ENCODE measurements around the gene DMAP1. TPM values are rescaled to one million over a fixed set of nuclear protein-coding genes. Genes with fewer than 3 reads are reported as not detected.

Gene DMAP1
- total and polyA plus RNA-seq, 2 experiments from 2014 or later, result 32.6 to 40.0 TPM

DNA sequence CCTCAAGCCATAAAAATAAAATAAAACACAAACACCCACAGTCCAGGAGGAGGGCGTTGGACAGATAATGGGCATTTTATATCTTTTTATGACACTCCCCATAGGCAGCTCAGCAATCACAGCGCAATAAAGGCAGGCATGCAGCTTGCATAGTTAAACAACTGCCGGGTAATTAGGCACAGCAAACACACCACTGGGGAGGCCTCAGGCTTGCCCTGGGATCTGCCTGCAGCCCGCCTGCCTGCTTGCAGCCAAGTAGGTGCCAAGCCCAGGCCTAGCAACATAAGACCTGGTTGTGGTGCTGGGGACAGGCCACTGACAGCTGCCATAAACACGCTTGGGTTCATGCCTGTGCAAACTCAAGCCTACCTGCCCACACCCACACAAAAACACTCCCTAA, 54.2 kb downstream of the DMAP1 start:
- Histone ChIP-seq H2AFZ (no peak overlapping the region), H3K27me3 (ENCODE audit: insufficient read depth) (no peaks in the 10 kb centered on the region), H3F3A (replicated peaks; ENCODE audit: low read depth) (no peaks in the 10 kb centered on the region), H3K9me2 (ENCODE audit: insufficient read depth) (no peaks in the 10 kb centered on the region), H3K4me2 (no peak overlapping the region), H4K20me1 (replicated peaks; ENCODE audit: insufficient read depth) (peaks cover 9% of the 10 kb centered on the region), H3K27ac (ENCODE audit: low read depth) (no peak overlapping the region), H3K4me1 (ENCODE audit: insufficient read depth) (peaks cover 6% of the 10 kb centered on the region), H3K4me3 (no peak overlapping the region), H3K36me3 (ENCODE audit: insufficient read depth) (no peaks in the 10 kb centered on the region), H3K79me2 (replicated peaks; ENCODE audit: insufficient read depth) (peaks cover 3% of the 10 kb centered on the region; the same call in 1 of the 2 replicates)
- Mint-ChIP-seq H3K27me3 (ENCODE audit: insufficient read depth, low read depth, poor library complexity) (peaks cover 16% of the 10 kb centered on the region), H3K27ac (no peak overlapping the region), H3K9me3 (no peaks in the 10 kb centered on the region), H3K4me3 (no peak overlapping the region), H3K36me3 (ENCODE audit: low read depth) (no peaks in the 10 kb centered on the region; the same call in 2 of the 3 replicates), H3K4me1 (peaks cover 26% of the 10 kb centered on the region)
- TF ChIP-seq, protein P1, sequence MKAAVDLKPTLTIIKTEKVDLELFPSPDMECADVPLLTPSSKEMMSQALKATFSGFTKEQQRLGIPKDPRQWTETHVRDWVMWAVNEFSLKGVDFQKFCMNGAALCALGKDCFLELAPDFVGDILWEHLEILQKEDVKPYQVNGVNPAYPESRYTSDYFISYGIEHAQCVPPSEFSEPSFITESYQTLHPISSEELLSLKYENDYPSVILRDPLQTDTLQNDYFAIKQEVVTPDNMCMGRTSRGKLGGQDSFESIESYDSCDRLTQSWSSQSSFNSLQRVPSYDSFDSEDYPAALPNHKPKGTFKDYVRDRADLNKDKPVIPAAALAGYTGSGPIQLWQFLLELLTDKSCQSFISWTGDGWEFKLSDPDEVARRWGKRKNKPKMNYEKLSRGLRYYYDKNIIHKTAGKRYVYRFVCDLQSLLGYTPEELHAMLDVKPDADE (IDR thresholded peaks at IDR 0.05), result no peak
- TF ChIP-seq STAT1 (IDR thresholded peaks at IDR 0.05; ENCODE audit: unreplicated experiment) (no peak), EZH2 (IDR thresholded peaks at IDR 0.05; ENCODE audit: low read depth, unreplicated experiment) (no peak), ZNF331 (CRISPR knock-in tag; IDR thresholded peaks at IDR 0.05; ENCODE audit: low read depth) (no peak), NANOG (IDR thresholded peaks at IDR 0.05; ENCODE audit: borderline replicate concordance) (no peak), JUNB (IDR thresholded peaks at IDR 0.05; ENCODE audit: unreplicated experiment) (no peak), CREB1 (CRISPR knock-in tag; IDR thresholded peaks at IDR 0.05; ENCODE audit: low read depth) (no peak)
- TF ChIP-seq, protein P2, sequence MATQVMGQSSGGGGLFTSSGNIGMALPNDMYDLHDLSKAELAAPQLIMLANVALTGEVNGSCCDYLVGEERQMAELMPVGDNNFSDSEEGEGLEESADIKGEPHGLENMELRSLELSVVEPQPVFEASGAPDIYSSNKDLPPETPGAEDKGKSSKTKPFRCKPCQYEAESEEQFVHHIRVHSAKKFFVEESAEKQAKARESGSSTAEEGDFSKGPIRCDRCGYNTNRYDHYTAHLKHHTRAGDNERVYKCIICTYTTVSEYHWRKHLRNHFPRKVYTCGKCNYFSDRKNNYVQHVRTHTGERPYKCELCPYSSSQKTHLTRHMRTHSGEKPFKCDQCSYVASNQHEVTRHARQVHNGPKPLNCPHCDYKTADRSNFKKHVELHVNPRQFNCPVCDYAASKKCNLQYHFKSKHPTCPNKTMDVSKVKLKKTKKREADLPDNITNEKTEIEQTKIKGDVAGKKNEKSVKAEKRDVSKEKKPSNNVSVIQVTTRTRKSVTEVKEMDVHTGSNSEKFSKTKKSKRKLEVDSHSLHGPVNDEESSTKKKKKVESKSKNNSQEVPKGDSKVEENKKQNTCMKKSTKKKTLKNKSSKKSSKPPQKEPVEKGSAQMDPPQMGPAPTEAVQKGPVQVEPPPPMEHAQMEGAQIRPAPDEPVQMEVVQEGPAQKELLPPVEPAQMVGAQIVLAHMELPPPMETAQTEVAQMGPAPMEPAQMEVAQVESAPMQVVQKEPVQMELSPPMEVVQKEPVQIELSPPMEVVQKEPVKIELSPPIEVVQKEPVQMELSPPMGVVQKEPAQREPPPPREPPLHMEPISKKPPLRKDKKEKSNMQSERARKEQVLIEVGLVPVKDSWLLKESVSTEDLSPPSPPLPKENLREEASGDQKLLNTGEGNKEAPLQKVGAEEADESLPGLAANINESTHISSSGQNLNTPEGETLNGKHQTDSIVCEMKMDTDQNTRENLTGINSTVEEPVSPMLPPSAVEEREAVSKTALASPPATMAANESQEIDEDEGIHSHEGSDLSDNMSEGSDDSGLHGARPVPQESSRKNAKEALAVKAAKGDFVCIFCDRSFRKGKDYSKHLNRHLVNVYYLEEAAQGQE (IDR thresholded peaks at IDR 0.05; ENCODE audit: unreplicated experiment), result no peak
- peak; percentile 27; the same call in 2 of the 3 replicates for ATAC-seq
- no peak for DNase-seq (ENCODE audit: low spot score)

DNA sequence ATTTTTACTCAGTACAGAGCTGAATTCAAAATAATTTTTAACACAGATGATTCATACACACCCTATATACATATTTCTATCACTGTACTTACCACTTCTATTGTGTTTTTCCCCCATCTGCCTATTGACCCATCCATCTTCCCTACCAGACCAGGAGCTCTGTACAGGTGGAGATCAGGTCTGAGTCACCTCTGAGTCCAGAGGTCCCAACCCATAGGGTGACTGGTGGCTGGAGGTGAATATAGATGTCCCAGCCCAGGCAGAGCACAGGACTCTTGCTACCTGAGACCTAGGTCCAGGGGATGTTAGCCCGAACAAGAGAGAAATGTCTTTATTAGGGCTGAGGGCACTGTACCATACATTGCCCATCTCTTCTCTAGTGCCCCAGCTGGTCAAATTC, 54.8 kb downstream of the DMAP1 start:
- H3K36me3 Mint-ChIP-seq (ENCODE audit: low read depth), result no peaks in the 10 kb centered on the region; the same call in 2 of the 3 replicates
- Histone ChIP-seq H3K36me3 (ENCODE audit: insufficient read depth) (no peaks in the 10 kb centered on the region), H4K20me1 (replicated peaks; ENCODE audit: insufficient read depth) (peaks cover 9% of the 10 kb centered on the region), H3K4me2 (no peak overlapping the region), H3K27ac (ENCODE audit: low read depth) (no peak overlapping the region), H2AFZ (no peak overlapping the region), H3K9me2 (ENCODE audit: insufficient read depth) (no peaks in the 10 kb centered on the region), H3F3A (replicated peaks; ENCODE audit: low read depth) (no peaks in the 10 kb centered on the region), H3K4me1 (ENCODE audit: insufficient read depth) (peaks cover 5% of the 10 kb centered on the region; the same call in 1 of the 2 replicates), H3K79me2 (replicated peaks; ENCODE audit: insufficient read depth) (peaks cover 3% of the 10 kb centered on the region; the same call in 1 of the 2 replicates), H3K27me3 (ENCODE audit: insufficient read depth) (no peaks in the 10 kb centered on the region), H3K4me3 (no peak overlapping the region)
- H3K27me3 Mint-ChIP-seq (ENCODE audit: insufficient read depth, low read depth, poor library complexity), result peaks cover 14% of the 10 kb centered on the region
- no peak overlapping the region for H3K4me3 Mint-ChIP-seq
- H3K9me3 Mint-ChIP-seq, result no peaks in the 10 kb centered on the region
- H3K27ac Mint-ChIP-seq, result no peak overlapping the region
- ATAC-seq (no peak), DNase-seq (ENCODE audit: low spot score) (no peak)
- peaks cover 19% of the 10 kb centered on the region for H3K4me1 Mint-ChIP-seq
- TF ChIP-seq, protein P2 (IDR thresholded peaks at IDR 0.05; ENCODE audit: unreplicated experiment), result no peak

All from GM23338 (cell line).